ENCODE data around the gene OPTN. TPM values are rescaled to one million over a fixed set of nuclear protein-coding genes. Genes with fewer than 3 reads are reported as not detected.
A peak's percentile ranks its signal among the peaks of the same experiment; 100 is the strongest.

OPTN gene
- total RNA-seq, 1 experiment from 2014 or later: 13.5 TPM

GRCh38 chr10:13062803-13063202 lies 37.2 kb upstream of the OPTN start:
- CTCF ChIA-PET: no interaction called here
- POLR2A ChIA-PET (ENCODE audit: low non-redundant PET): no interaction called here
- no TSS peak for BruUV-seq (replicated peaks)

GRCh38 chr10:13066527-13066926 lies 33.4 kb upstream of the OPTN start:
- intact Hi-C loops (cut with micrococcal nuclease; ENCODE audit: unreplicated experiment): no loop called here
- Histone ChIP-seq H3K36me3 (ENCODE audit: insufficient read depth, low read length, poor library complexity, severe bottlenecking) (no peaks in the 10 kb centered on the region), H3K4me1 (ENCODE audit: insufficient read depth, low read length, poor library complexity, severe bottlenecking) (peaks cover 37% of the 10 kb centered on the region), H3K4me3 (ENCODE audit: low read depth, low read length, poor library complexity, severe bottlenecking) (no peak overlapping the region), H3K9me3 (ENCODE audit: low read depth, low read length, poor library complexity, severe bottlenecking) (peaks cover 4% of the 10 kb centered on the region), H3K27ac (ENCODE audit: low read depth, low read length, poor library complexity, severe bottlenecking) (no peak overlapping the region), H3K27me3 (replicated peaks; ENCODE audit: insufficient read depth, low read depth, low read length, poor library complexity) (no peaks in the 10 kb centered on the region)
- DNase-seq (ENCODE audit: low spot score): no peak
- no TSS peak for BruUV-seq (replicated peaks)
- ChIA-PET POLR2A (ENCODE audit: low non-redundant PET) (no interaction called here), CTCF (interaction anchor here (0.6 kb wide), 1 partner anchor 165 kb away, joined by 3 read pairs; no protein-coding TSS in a partner anchor)
- TF ChIP-seq EZH2 (IDR thresholded peaks at IDR 0.05; ENCODE audit: borderline replicate concordance, low read depth, low read length, poor library complexity, severe bottlenecking) (no peak), CTCF (conservative IDR thresholded peaks at IDR 0.05; ENCODE audit: low read depth, low read length) (no peak)

More at GRCh38 chr10:13062803-13063202, 37.2 kb upstream of the OPTN start:
- TF ChIP-seq CTCF (conservative IDR thresholded peaks at IDR 0.05; ENCODE audit: low read depth, low read length) (no peak), EZH2 (IDR thresholded peaks at IDR 0.05; ENCODE audit: borderline replicate concordance, low read depth, low read length, poor library complexity, severe bottlenecking) (no peak)
- Histone ChIP-seq H3K4me1 (ENCODE audit: insufficient read depth, low read length, poor library complexity, severe bottlenecking) (peaks cover 27% of the 10 kb centered on the region), H3K27ac (ENCODE audit: low read depth, low read length, poor library complexity, severe bottlenecking) (no peak overlapping the region), H3K9me3 (ENCODE audit: low read depth, low read length, poor library complexity, severe bottlenecking) (no peaks in the 10 kb centered on the region), H3K4me3 (ENCODE audit: low read depth, low read length, poor library complexity, severe bottlenecking) (no peak overlapping the region), H3K36me3 (ENCODE audit: insufficient read depth, low read length, poor library complexity, severe bottlenecking) (no peaks in the 10 kb centered on the region), H3K27me3 (replicated peaks; ENCODE audit: insufficient read depth, low read depth, low read length, poor library complexity) (no peaks in the 10 kb centered on the region)
- DNase-seq (ENCODE audit: low spot score): no peak
- intact Hi-C loops (cut with micrococcal nuclease; ENCODE audit: unreplicated experiment): no loop called here

GRCh38 chr10:13067431-13067830 lies 32.5 kb upstream of the OPTN start:
- Histone ChIP-seq H3K27ac (ENCODE audit: low read depth, low read length, poor library complexity, severe bottlenecking) (peak overlapping the region; percentile 57), H3K9me3 (ENCODE audit: low read depth, low read length, poor library complexity, severe bottlenecking) (peaks cover 4% of the 10 kb centered on the region), H3K4me1 (ENCODE audit: insufficient read depth, low read length, poor library complexity, severe bottlenecking) (peaks cover 37% of the 10 kb centered on the region), H3K36me3 (ENCODE audit: insufficient read depth, low read length, poor library complexity, severe bottlenecking) (no peaks in the 10 kb centered on the region), H3K4me3 (ENCODE audit: low read depth, low read length, poor library complexity, severe bottlenecking) (no peak overlapping the region), H3K27me3 (replicated peaks; ENCODE audit: insufficient read depth, low read depth, low read length, poor library complexity) (no peaks in the 10 kb centered on the region)
- no peak for TF ChIP-seq CTCF (conservative IDR thresholded peaks at IDR 0.05; ENCODE audit: low read depth, low read length)
- no peak for TF ChIP-seq EZH2 (IDR thresholded peaks at IDR 0.05; ENCODE audit: borderline replicate concordance, low read depth, low read length, poor library complexity, severe bottlenecking)
- intact Hi-C loops (cut with micrococcal nuclease; ENCODE audit: unreplicated experiment): no loop called here
- CTCF ChIA-PET: no interaction called here
- POLR2A ChIA-PET (ENCODE audit: low non-redundant PET): no interaction called here
- BruUV-seq (replicated peaks): no TSS peak
- no peak for DNase-seq (ENCODE audit: low spot score)

Measured in A673 (cell line).